Mesenchymal stem cell (in vitro differentiated cells and primary cell): Measurements from ENCODE around the gene PALS1.

Source experiments
- DNase-seq: peaks from one replicate; pipeline ENCODE4 v3.0.0-alpha.2; 2013
- H2AFZ ChIP-seq: one replicate; pipeline ENCODE4 v1.6.1; 2013; ENCODE audit warnings: low read depth, mild to moderate bottlenecking, control low read depth, inconsistent platforms, low read length, moderate library complexity
- H2AK5ac ChIP-seq: 2 replicates; pipeline ENCODE4 v1.6.1; 2013; ENCODE audit warnings: low read length, moderate library complexity, mild to moderate bottlenecking, inconsistent platforms; ENCODE audit not compliant: severe bottlenecking
- H2BK120ac ChIP-seq: one replicate; pipeline ENCODE4 v1.6.1; 2013; ENCODE audit warnings: low read depth, mild to moderate bottlenecking, inconsistent platforms, low read length, moderate library complexity
- H2BK12ac ChIP-seq, 2 experiments: one replicate each; pipeline ENCODE4 v1.6.1; 2013; ENCODE audit warnings: inconsistent platforms in 2 of 2, low read length in 2 of 2, mild to moderate bottlenecking in 2 of 2, moderate library complexity in 2 of 2, control low read depth in 1 of 2
- H2BK15ac ChIP-seq: one replicate; pipeline ENCODE4 v1.6.1; 2013; ENCODE audit warnings: mild to moderate bottlenecking, low read depth, inconsistent platforms; ENCODE audit not compliant: poor library complexity, severe bottlenecking
- H2BK5ac ChIP-seq: 2 replicates; pipeline ENCODE4 v1.6.1; 2013; ENCODE audit warnings: low read depth, mild to moderate bottlenecking, low read length, control low read depth, inconsistent platforms; ENCODE audit not compliant: poor library complexity, severe bottlenecking
- H3K14ac ChIP-seq, 2 experiments: one replicate each; pipeline ENCODE4 v1.6.1; 2013; ENCODE audit warnings: inconsistent platforms in 2 of 2, low read length in 2 of 2, control low read depth in 1 of 2, mild to moderate bottlenecking in 1 of 2, moderate library complexity in 1 of 2
- H3K18ac ChIP-seq, 2 experiments: one replicate each; pipeline ENCODE4 v1.6.1; 2013; ENCODE audit warnings: inconsistent platforms in 2 of 2, low read length in 2 of 2, control low read depth in 1 of 2, low read depth in 1 of 2, mild to moderate bottlenecking in 1 of 2
- H3K23ac ChIP-seq, 2 experiments: one replicate each; pipeline ENCODE4 v1.6.1; 2013; ENCODE audit warnings: inconsistent platforms in 2 of 2, low read length in 2 of 2, mild to moderate bottlenecking in 2 of 2, moderate library complexity in 2 of 2, control low read depth in 1 of 2
- H3K27ac ChIP-seq: 2 replicates; pipeline ENCODE4 v1.5.1; 2013; ENCODE audit warnings: mild to moderate bottlenecking, moderate library complexity, low read length, control low read depth, inconsistent platforms; ENCODE audit not compliant: poor library complexity, severe bottlenecking
- H3K27me3 ChIP-seq, 2 experiments: 2 replicates each; pipeline versions ENCODE4 v1.6.1 to v1.7.0; 2013; ENCODE audit warnings: low read length in 2 of 2, mild to moderate bottlenecking in 2 of 2, moderate library complexity in 2 of 2, control low read depth in 1 of 2, inconsistent platforms in 1 of 2; ENCODE audit not compliant: control insufficient read depth in 1 of 2, insufficient read depth in 1 of 2
- H3K36me3 ChIP-seq, 2 experiments: 2 replicates each; pipeline versions ENCODE4 v1.6.1 to v1.7.0; 2013; ENCODE audit warnings: low read length in 2 of 2, control low read depth in 1 of 2, inconsistent platforms in 1 of 2, low read depth in 1 of 2, mild to moderate bottlenecking in 1 of 2; ENCODE audit not compliant: insufficient read depth in 2 of 2, control insufficient read depth in 1 of 2
- H3K4ac ChIP-seq, 2 experiments: one replicate each; pipeline ENCODE4 v1.6.1; 2013; ENCODE audit warnings: inconsistent platforms in 2 of 2, low read length in 2 of 2, mild to moderate bottlenecking in 2 of 2, moderate library complexity in 2 of 2, control low read depth in 1 of 2, low read depth in 1 of 2
- H3K4me1 ChIP-seq: 2 replicates; pipeline ENCODE4 v1.6.1; 2013; ENCODE audit warnings: low read depth, low read length, control low read depth; ENCODE audit not compliant: control insufficient read depth, insufficient read depth
- H3K4me2 ChIP-seq: 2 replicates; pipeline ENCODE4 v1.6.1; 2013; ENCODE audit warnings: low read length, mild to moderate bottlenecking, inconsistent platforms; ENCODE audit not compliant: poor library complexity, severe bottlenecking
- H3K4me3 ChIP-seq, 2 experiments: 2 replicates each; pipeline versions ENCODE4 v1.5.1 to v1.7.0; 2013; ENCODE audit warnings: low read length in 2 of 2, mild to moderate bottlenecking in 2 of 2, control low read depth in 1 of 2, low read depth in 1 of 2; ENCODE audit not compliant: insufficient read depth in 1 of 2
- H3K79me1 ChIP-seq: replicated peaks from 2 replicates; pipeline ENCODE4 v1.6.1; 2013; ENCODE audit warnings: mild to moderate bottlenecking, control low read depth, low read length, inconsistent platforms; ENCODE audit not compliant: poor library complexity, severe bottlenecking
- H3K9ac ChIP-seq: 2 replicates; pipeline ENCODE4 v1.7.0; 2013; ENCODE audit warnings: mild to moderate bottlenecking, low read length, moderate library complexity
- H3K9me3 ChIP-seq: 2 replicates; pipeline ENCODE4 v1.7.0; 2013; ENCODE audit warnings: mild to moderate bottlenecking, low read length; ENCODE audit not compliant: control insufficient read depth
- H4K8ac ChIP-seq: one replicate; pipeline ENCODE4 v1.6.1; 2013; ENCODE audit warnings: inconsistent platforms, mild to moderate bottlenecking, low read length, moderate library complexity
- H4K91ac ChIP-seq: one replicate; pipeline ENCODE4 v1.6.1; 2013; ENCODE audit warnings: mild to moderate bottlenecking, low read length, inconsistent platforms
- WGBS: methylation state at CpG from one replicate; pipeline ENCODE4 v1.1.7; 2013; ENCODE audit warnings: mixed read lengths; 5-methylcytosine and 5-hydroxymethylcytosine counted together

PALS1 gene

GRCh38 chr14:67221982-67222328, 19.3 kb upstream of the PALS1 start:
- peak overlapping the region; percentile 82 for H3K27ac ChIP-seq
- no peak overlapping the region for H2BK5ac ChIP-seq
- no peaks in the 10 kb centered on the region for H3K36me3 ChIP-seq
- H3K23ac ChIP-seq: no peak overlapping the region
- H3K14ac ChIP-seq: no peak overlapping the region
- H4K91ac ChIP-seq: no peak overlapping the region
- H3K4me1 ChIP-seq: peaks cover 5% of the 10 kb centered on the region
- H3K4ac ChIP-seq: no peak overlapping the region
- no peak overlapping the region for H3K18ac ChIP-seq
- H2BK120ac ChIP-seq: no peak overlapping the region
- H2BK12ac ChIP-seq: no peak overlapping the region
- H3K9me3 ChIP-seq: peaks cover 6% of the 10 kb centered on the region
- H2AK5ac ChIP-seq: peak overlapping the region; percentile 97
- H3K27me3 ChIP-seq: no peaks in the 10 kb centered on the region
- no peak overlapping the region for H2BK15ac ChIP-seq
- H3K4me3 ChIP-seq: no peak overlapping the region
- 60% methylated on average over 3 of the region's 4 CpGs for WGBS
- H2AFZ ChIP-seq: no peak overlapping the region
- no peaks in the 10 kb centered on the region for H3K79me1 ChIP-seq
- H4K8ac ChIP-seq: no peak overlapping the region
- peak overlapping the region; percentile 3 for H3K4me2 ChIP-seq
- H3K9ac ChIP-seq: no peak overlapping the region
- no peak for DNase-seq

GRCh38 chr14:67225523-67225922, 15.7 kb upstream of the PALS1 start:
- Histone ChIP-seq H3K36me3 (no peaks in the 10 kb centered on the region), H2BK12ac (no peak overlapping the region), H3K27ac (no peak overlapping the region), H2BK5ac (no peak overlapping the region), H3K14ac (peak overlapping the region in 1 of 2 experiments; percentile 79), H4K91ac (no peak overlapping the region), H3K79me1 (no peaks in the 10 kb centered on the region), H3K4me1 (peaks cover 5% of the 10 kb centered on the region), H3K4me2 (no peak overlapping the region), H3K9me3 (no peaks in the 10 kb centered on the region), H3K18ac (no peak overlapping the region), H2BK120ac (no peak overlapping the region), H3K9ac (no peak overlapping the region), H3K23ac (no peak overlapping the region), H2AK5ac (no peak overlapping the region), H4K8ac (no peak overlapping the region), H2AFZ (peak overlapping the region; percentile 39), H2BK15ac (no peak overlapping the region), H3K27me3 (no peaks in the 10 kb centered on the region), H3K4me3 (no peak overlapping the region), H3K4ac (no peak overlapping the region)
- DNase-seq: no peak
- WGBS: 100% methylated on average over 2 of the region's 4 CpGs

GRCh38 chr14:67228325-67228984, 12.8 kb upstream of the PALS1 start:
- Histone ChIP-seq H2AK5ac (no peak overlapping the region), H4K91ac (no peak overlapping the region), H3K9ac (peak overlapping the region; percentile 88), H3K4me1 (no peaks in the 10 kb centered on the region), H3K9me3 (no peaks in the 10 kb centered on the region), H3K27me3 (no peaks in the 10 kb centered on the region), H2BK15ac (no peak overlapping the region), H3K23ac (no peak overlapping the region), H3K4me2 (no peak overlapping the region), H3K14ac (no peak overlapping the region), H3K18ac (no peak overlapping the region), H2AFZ (no peak overlapping the region), H2BK12ac (no peak overlapping the region), H3K4me3 (peak overlapping the region in 1 of 2 experiments; percentile 64), H3K27ac (no peak overlapping the region), H2BK120ac (no peak overlapping the region), H4K8ac (no peak overlapping the region), H3K4ac (no peak overlapping the region), H3K79me1 (no peaks in the 10 kb centered on the region), H3K36me3 (no peaks in the 10 kb centered on the region), H2BK5ac (no peak overlapping the region)
- no peak for DNase-seq
- WGBS: 69% methylated on average over 2 of the region's 3 CpGs

GRCh38 chr14:67232066-67232465, 9.2 kb upstream of the PALS1 start:
- Histone ChIP-seq H2BK5ac (no peak overlapping the region), H2BK120ac (no peak overlapping the region), H3K18ac (no peak overlapping the region), H3K4me1 (no peaks in the 10 kb centered on the region), H3K27ac (no peak overlapping the region), H2BK12ac (no peak overlapping the region), H3K9ac (no peak overlapping the region), H2AK5ac (no peak overlapping the region), H3K36me3 (no peaks in the 10 kb centered on the region), H4K8ac (no peak overlapping the region), H3K79me1 (no peaks in the 10 kb centered on the region), H2BK15ac (no peak overlapping the region), H3K27me3 (no peaks in the 10 kb centered on the region), H3K9me3 (no peaks in the 10 kb centered on the region), H3K4ac (no peak overlapping the region), H3K4me3 (no peak overlapping the region), H3K23ac (no peak overlapping the region), H3K4me2 (no peak overlapping the region), H4K91ac (no peak overlapping the region), H2AFZ (no peak overlapping the region), H3K14ac (no peak overlapping the region)
- DNase-seq: peak; percentile 21
- 86% methylated on average over 2 of the region's 2 CpGs for WGBS
